ENCODE results near the gene TNFRSF13B. TPM values are rescaled to one million over a fixed set of nuclear protein-coding genes. Genes with fewer than 3 reads are reported as not detected.
"Not testable (repeated sequence)": the region's sequence is repeated elsewhere in the genome, so short reads cannot be mapped to it uniquely, and the experiment has no call there.

The TNFRSF13B gene
- total RNA-seq = not detected in 2 replicates

- intact Hi-C loops (cut with micrococcal nuclease) = no loop called here
Measured at GRCh38 chr17:16971458-16972338, at the start of gene TNFRSF13B. Gene TNFRSF13B, minus strand, starts transcription at chr17:16972118. Its CDS starts 43 bp downstream, at chr17:16972075.

GRCh38 chr17:17021194-17021863 is 49.4 kb upstream of the TNFRSF13B start:
- intact Hi-C loops (cut with micrococcal nuclease) = no loop called here

GRCh38 chr17:17020821-17021193 is 48.9 kb upstream of the TNFRSF13B start:
- intact Hi-C loops (cut with micrococcal nuclease) = no loop called here

- intact Hi-C loops (cut with micrococcal nuclease) = no loop called here
Measured at GRCh38 chr17:17019891-17020456, 48.1 kb upstream of the TNFRSF13B start.

- intact Hi-C loops (cut with micrococcal nuclease) = no loop called here
Measured at GRCh38 chr17:17019430-17019762, 47.5 kb upstream of the TNFRSF13B start.

GRCh38 chr17:17018612-17019429 is 46.9 kb upstream of the TNFRSF13B start:
- intact Hi-C loops (cut with micrococcal nuclease) = no loop called here

- intact Hi-C loops (cut with micrococcal nuclease) = no loop called here
Measured at GRCh38 chr17:17018021-17018441, 46.1 kb upstream of the TNFRSF13B start.

- intact Hi-C loops (cut with micrococcal nuclease) = no loop called here
Measured at GRCh38 chr17:17017343-17018014, 45.6 kb upstream of the TNFRSF13B start.

GRCh38 chr17:17016199-17017197 is 44.6 kb upstream of the TNFRSF13B start:
- intact Hi-C loops (cut with micrococcal nuclease) = not testable (repeated sequence)

GRCh38 chr17:17015230-17015629 is 43.3 kb upstream of the TNFRSF13B start:
- intact Hi-C loops (cut with micrococcal nuclease) = no loop called here

- intact Hi-C loops (cut with micrococcal nuclease) = not testable (repeated sequence)
Measured at GRCh38 chr17:17014748-17015124, 42.8 kb upstream of the TNFRSF13B start.

GRCh38 chr17:17013828-17014747 is 42.2 kb upstream of the TNFRSF13B start:
- intact Hi-C loops (cut with micrococcal nuclease) = not testable (repeated sequence)

- intact Hi-C loops (cut with micrococcal nuclease) = not testable (repeated sequence)
Measured at GRCh38 chr17:17011043-17011907, 39.4 kb upstream of the TNFRSF13B start.

- intact Hi-C loops (cut with micrococcal nuclease) = not testable (repeated sequence)
Measured at GRCh38 chr17:17010545-17011034, 38.7 kb upstream of the TNFRSF13B start.

GRCh38 chr17:17009972-17010371 is 38.1 kb upstream of the TNFRSF13B start:
- intact Hi-C loops (cut with micrococcal nuclease) = not testable (repeated sequence)

GRCh38 chr17:17008621-17009397 is 36.9 kb upstream of the TNFRSF13B start:
- intact Hi-C loops (cut with micrococcal nuclease) = not testable (repeated sequence)

GRCh38 chr17:17007891-17008290 is 36.0 kb upstream of the TNFRSF13B start:
- intact Hi-C loops (cut with micrococcal nuclease) = not testable (repeated sequence)
